Stimulated activated CD4-positive, alpha-beta T cell treated with anti-CD3 and anti-CD28 coated beads, TNF-alpha, amount 100 ng/mL, for 24 hours (primary cell): ENCODE data around the gene YWHAG.
A peak's percentile ranks its signal among the peaks of the same experiment; 100 is the strongest.
"Not testable (repeated sequence)": the region's sequence is repeated elsewhere in the genome, so short reads cannot be mapped to it uniquely, and the experiment has no call there.

Experiments used
- DNase-seq, 3 experiments: peaks; one replicate each; pipeline ENCODE4 v3.0.0-alpha.2; 2020; ENCODE audit warnings: low read depth in 3 of 3

The YWHAG gene

GRCh38 chr7:76380623-76380966, 21.8 kb upstream of the YWHAG start:
- no peak for DNase-seq

GRCh38 chr7:76377186-76377918, 18.6 kb upstream of the YWHAG start:
- no peak for DNase-seq

DNA sequence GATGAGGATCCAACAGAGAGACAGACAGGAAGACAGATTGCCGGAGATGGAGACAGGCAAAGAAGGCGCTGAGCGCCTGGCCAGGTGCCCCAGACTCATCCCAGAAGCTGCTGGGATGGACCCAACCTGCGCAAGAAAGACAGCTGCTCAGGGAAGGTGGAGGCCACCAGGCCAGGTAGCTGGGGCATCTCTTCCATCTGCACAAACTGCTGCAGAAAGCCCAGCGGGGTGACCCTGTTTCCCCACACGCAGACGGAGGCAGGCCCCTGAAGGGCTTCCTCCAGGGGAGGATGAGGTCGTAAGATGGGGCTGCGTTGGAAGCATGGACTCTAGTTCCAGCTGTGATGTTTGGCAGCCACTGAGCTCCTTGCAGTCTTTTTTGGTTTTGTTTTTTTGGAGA, 16.5 kb upstream of the YWHAG start:
- DNase-seq = no peak

DNA sequence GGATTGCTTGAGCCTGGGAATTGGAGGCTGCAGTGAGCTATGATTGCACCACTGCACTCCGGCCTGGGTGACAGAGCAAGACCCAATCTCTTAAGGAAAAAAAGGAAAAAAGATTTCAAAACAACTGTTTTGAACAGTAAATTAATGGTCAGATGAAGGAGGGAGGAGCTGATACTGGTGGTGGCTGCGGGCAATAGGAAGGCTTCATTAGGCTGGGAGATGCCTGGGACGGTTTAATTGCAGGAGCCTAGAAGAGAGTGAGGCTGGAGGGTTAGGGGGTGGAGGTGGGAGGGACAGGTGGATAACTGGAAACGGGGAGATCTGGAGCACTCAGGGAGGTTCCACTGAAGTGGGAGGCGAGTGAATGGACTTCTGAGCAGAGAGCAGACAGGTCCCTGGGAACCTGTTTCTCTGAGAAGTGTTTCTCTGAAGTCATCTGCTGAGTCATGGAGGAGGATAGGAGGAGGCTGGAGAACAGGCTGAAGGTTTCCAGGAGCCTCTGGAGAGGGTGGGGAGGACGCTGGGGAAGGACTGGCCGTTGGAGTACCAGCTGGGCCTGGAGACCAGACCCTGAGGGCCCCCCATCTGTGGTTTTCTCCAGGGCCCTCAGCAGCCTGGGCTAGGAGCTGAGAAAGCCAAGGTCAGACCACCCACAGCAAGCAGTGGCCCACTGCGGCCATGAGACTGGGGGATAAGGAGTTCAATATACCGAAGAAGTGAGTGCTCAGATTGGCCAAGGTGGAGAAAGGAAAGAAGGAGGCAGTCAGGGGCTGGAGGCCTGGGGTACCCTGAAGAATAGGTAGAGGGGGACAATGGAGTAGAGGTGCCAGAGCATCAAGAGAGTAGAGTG, 14.4 kb upstream of the YWHAG start:
- DNase-seq = no peak

GRCh38 chr7:76371396-76371795, 12.6 kb upstream of the YWHAG start:
- no peak for DNase-seq

DNA sequence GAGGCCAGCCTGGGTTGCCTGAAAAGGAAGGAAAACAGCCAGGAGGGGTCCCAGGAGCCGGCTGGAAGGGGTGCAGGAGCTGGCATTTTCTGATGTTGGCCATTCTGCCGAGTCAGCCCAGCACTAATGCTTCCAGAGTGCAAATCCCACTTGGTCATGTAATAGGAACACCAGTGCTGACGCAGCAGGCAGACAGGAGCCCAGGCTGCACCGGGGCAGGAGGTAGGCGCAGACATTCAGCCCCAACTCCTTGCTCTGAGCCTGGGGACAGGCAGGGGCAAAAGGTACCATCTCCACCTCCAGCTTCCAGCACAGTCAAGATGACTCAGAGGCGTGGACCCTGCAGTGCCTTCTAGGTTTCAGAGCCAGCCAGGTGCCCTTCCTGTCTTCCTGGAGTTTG, 10.2 kb upstream of the YWHAG start:
- no peak for DNase-seq

GRCh38 chr7:76368190-76368589, 9.4 kb upstream of the YWHAG start:
- no peak for DNase-seq

GRCh38 chr7:76364198-76364584, 5.4 kb upstream of the YWHAG start:
- no peak for DNase-seq

GRCh38 chr7:76363754-76364153, 5.0 kb upstream of the YWHAG start:
- DNase-seq = not testable (repeated sequence)

DNA sequence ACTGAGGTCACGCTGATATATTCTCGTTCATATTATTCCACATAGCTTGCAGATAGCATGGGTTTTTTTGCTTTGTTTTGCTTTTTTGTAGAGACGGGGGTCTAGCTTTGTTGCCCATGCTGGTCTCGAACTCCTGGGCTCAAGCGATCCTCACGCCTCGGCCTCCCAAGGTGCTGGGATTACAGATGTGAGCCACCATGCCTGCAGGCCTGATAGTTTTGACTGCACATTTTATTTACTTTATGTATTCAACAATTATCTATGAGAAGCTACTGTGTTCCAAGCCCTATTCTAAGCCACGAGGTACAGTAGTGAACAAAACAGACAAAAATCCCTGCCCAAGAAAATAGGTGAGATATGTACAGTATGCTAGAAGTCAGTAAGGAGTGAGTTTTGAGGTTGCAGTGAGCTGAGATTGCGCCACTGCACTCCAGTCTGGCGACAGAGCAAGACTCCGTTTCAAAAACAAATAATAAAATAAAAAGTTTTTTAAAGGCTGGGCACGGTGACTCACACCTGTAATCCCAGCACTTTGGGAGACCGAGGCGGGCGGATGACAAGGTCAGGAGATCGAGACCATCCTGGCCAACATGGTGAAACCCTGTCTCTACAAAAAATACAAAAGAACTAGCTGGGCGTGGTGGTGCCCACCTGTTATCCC, 1.3 kb upstream of the YWHAG start:
- DNase-seq = no peak

DNA sequence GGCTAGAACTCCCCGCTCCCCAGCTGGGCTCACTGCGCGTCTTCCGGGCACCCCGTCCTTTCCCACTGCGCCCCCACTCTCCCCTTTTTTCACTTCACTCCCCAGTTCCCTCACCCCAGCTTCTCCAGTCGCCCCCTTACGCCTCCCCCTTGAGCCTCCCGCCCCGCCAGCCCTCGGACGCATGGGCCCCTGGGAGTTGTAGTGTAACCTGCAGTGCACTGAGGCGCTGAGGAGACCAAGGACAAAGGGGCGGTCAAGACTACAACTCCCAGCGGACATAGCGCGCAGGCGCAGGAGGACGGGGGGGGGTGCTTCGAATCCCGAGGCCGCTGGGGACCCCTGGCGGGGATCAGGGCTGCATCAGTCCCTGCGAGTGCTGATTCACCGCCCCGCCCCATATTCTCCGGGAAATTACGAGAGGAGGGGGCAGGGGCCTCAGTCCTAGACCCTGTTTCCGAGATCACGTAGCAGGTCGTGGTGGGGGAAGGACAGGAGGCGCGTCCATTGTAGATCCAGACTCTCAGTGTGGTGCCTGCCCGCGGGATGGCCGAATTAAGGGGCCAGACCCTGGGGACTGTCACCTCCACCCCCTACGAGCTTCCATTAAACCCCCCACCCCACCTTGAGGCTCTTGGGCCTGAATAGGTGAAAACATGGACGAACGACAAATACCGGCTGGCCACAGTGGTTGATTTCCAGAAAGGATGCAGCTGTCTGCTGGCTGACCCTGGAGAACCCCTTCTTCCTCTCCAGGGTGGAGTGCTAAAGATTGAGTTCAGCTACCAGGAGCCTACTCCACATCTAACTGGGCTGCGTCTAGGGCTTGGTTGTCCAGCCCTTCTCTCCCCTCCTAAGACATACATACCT, 553 bp upstream of the YWHAG start:
- DNase-seq = peak; percentile 88 to 91 (median 88)

DNA sequence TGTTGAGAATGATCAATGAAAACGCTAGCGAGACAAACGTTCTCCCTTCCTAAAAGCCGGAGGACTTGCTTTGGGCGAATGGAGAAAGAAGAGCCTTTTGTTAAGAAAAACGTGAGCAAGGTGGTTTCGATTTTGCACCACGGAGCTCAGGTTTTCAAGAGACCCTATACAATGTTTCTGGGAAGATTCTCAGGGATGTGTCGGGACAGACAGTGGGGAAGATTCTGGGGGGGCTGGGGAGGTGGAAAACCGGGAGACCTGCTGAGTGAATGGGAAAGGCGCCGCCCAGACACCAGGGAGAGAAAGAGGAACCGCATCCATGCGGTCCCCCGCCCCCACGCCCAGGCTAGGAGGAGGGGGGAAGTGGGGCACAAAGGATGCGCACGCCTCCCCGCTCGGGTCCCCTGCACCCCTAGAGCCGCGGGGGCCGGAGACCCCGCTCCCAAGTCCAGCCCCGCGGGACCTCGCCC, 745 bp downstream of the YWHAG start:
- DNase-seq = peak; percentile 17 to 47 (median 19)

GRCh38 chr7:76357475-76358010, 1.2 kb downstream of the YWHAG start:
- DNase-seq = no peak

DNA sequence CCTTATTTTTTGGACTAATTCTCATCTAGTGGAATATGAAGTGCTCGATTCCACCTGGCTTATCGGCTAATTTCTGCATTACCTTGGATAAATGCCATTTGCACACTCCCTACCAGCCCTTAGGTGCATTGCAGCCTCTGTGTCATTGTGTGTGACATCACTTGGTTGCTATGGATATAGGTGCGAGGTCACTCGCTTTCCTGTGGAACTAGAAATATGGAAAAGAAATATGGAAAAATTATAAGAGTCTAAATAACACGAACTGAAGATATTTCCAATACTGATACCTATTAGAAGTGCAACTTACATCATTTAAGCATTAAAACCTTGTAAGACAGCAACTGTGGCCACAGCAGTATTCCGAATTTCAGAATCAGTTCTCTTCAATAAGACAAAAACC, 2.0 kb downstream of the YWHAG start:
- DNase-seq = no peak

- DNase-seq = no peak
Observed at GRCh38 chr7:76356115-76356514, 2.7 kb downstream of the YWHAG start.

DNA sequence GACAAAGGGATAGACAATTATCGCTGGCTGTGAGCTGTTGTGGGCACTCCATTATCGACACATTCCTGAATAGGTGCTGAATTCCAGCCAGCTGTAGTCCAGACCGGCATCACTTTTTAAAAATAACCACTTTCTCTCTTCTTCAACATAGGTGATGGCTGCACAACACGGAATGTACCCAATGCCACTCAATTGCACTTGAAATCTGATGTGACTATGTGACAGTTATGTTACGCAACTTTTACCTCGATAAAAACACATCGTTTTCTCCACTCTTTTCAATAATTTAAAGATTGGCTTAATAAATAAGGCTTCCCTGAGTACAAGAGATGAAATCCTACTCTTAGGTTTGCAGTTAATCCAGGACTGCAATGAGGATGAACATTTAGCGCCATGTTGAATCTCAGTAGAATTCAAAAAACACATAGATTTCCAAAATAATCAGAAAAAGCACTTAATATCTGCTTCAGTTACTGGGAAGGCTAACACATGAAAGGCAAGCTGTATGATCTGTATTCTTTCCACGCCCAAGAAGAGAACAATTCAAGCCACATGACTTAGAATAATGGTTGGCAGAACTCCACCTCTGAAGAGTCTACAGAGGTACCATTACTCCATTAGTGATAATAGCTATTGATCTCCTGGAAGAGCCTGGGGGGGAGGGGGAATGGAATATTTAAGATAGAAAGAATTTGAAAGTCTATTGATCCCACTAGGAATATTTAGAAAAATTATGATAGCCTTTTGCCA, 3.6 kb downstream of the YWHAG start:
- DNase-seq = no peak

GRCh38 chr7:76354516-76354915, 4.3 kb downstream of the YWHAG start:
- no peak for DNase-seq

GRCh38 chr7:76353744-76354143, 5.0 kb downstream of the YWHAG start:
- no peak for DNase-seq

- DNase-seq = no peak
Observed at GRCh38 chr7:76352193-76352592, 6.6 kb downstream of the YWHAG start.

- DNase-seq = no peak
Observed at GRCh38 chr7:76351372-76351771, 7.4 kb downstream of the YWHAG start.
